GM21515 (cell line): ENCODE data around the gene MN1.

Experiments
- ATAC-seq: cut with Tn5 transposase; IDR thresholded peaks from one replicate; pipeline ENCODE4 v1.9.1; 2021; ENCODE audit not compliant: unreplicated experiment

MN1 gene

GRCh38 chr22:27801616-27802345 lies at the start of gene MN1:
Gene MN1, minus strand, starts transcription at chr22:27801756. Its CDS starts 1,213 bp downstream, at chr22:27800543.
- ATAC-seq = no peak

DNA sequence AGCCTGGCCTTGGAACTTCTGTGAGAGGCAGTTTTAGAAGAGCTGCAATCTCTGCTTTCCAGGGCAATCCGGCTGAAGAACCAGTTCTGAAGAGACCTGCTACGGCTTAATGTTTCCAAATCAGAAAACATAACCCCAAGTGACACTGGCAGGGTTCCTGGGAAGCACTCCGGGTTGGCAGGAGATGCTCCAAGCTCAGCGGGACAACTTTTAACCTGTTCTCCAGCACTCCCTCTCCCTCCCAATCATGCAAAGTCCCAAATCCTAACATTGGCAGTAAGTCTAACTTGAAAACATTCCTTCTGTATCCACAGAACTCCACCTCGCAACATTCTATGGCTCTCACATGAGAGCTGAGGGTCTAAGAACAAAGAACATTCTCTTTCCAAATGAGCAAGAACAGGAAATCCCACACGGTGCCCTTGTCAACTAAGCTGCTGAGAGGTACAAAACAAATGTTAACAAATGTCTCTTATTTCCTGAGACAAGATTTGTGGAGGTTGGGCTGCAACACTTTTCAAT lies 48.5 kb upstream of the MN1 start:
- ATAC-seq = no peak

DNA sequence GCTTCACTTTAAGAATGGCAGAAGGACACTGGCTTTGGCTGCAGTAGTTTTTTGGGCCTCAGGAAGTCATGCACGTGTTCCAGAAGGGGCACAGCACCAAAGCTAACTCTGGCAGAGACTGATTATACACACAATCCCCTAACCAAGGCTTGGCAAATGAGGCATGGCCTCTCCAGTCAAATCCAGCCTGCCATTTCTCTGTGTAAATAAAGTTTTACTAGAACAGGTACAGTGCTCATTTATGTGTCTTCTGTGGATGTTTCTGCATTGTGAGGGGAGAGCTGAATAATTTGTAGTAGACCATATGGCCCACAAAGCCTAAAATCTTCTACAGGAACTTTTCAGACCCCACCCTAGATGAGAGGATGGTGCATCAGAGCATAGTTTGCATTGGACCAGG lies 46.4 kb upstream of the MN1 start:
- no peak for ATAC-seq

DNA sequence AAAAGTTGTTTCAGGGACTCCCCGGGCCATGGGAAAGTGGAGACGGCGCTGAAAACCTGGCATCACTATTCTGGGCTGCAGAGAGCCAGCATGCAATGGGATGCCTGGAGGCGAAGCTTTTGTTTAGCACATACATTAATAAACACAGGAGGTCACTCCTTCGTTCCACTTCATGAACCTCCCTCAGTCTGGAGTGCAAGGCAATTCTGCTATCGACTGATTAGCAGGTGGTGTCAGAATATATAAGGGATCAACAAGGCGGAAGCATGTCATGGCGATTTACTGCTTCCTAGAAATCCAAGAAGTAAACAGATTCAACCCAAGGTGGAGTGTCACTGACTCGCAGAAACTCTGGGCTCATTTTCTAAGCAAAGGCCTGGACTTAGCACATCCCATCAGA lies 45.4 kb upstream of the MN1 start:
- no peak for ATAC-seq

GRCh38 chr22:27846248-27846757 lies 44.7 kb upstream of the MN1 start:
- no peak for ATAC-seq

GRCh38 chr22:27845644-27846043 lies 44.1 kb upstream of the MN1 start:
- no peak for ATAC-seq

- no peak for ATAC-seq
Measured at GRCh38 chr22:27844656-27845591, 43.4 kb upstream of the MN1 start.

GRCh38 chr22:27844256-27844655 lies 42.7 kb upstream of the MN1 start:
- no peak for ATAC-seq

GRCh38 chr22:27843441-27843840 lies 41.9 kb upstream of the MN1 start:
- no peak for ATAC-seq

DNA sequence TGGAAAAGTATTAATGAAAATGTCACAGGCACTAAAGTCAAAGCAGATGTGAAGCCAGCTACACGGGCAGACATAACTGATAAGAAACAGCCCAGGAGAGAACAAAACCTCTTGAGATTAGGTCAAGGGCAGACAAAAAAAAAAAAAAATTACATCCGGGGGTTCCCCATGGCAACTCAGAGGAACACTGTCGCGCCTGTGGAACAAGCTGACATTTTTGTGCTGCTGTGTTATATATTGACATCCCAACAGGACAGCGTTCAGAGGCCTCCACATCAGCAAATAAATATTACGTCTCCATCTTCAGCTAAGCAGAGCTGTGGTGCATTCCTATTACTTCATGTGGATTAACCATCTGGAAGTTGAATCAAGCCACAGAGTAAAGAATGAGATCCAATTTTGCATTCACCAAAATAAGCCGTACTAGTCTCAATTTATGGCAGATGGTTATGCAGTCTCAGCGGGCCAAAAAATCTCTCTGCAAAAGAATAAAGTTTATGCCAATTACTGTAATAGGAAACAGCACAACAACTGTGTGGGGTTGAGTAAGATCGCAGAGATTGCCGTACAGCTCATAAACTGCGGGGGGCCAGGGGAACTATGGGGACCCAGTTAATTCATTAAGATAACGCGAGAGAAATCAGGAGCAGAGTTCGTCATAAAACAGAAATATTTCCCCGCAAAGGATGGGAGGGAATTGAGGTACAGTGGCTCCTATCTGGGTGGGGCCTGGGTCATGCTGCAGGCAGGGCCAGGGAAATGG lies 41.3 kb upstream of the MN1 start:
- ATAC-seq = no peak

GRCh38 chr22:27842201-27842600 lies 40.6 kb upstream of the MN1 start:
- ATAC-seq = no peak

DNA sequence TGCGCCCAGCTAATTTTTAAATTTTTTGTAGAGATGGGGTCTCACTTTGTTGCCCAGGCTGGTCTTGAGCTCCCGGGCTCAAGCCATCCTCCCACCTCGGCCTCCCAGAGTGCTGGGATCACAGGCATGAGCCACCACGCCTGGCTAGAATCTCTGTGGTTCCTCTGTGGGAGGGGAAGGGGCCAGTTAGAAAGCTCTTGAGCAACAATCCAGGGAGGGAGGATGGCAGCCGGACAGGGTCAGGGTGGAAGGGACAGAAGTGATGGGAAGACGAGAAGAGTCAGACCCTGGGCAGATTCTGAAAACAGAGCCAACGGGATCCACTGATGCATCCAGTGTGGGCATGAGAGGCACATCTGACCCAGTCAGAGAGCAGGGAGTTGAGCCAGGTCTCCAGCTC lies 38.9 kb upstream of the MN1 start:
- ATAC-seq = no peak

DNA sequence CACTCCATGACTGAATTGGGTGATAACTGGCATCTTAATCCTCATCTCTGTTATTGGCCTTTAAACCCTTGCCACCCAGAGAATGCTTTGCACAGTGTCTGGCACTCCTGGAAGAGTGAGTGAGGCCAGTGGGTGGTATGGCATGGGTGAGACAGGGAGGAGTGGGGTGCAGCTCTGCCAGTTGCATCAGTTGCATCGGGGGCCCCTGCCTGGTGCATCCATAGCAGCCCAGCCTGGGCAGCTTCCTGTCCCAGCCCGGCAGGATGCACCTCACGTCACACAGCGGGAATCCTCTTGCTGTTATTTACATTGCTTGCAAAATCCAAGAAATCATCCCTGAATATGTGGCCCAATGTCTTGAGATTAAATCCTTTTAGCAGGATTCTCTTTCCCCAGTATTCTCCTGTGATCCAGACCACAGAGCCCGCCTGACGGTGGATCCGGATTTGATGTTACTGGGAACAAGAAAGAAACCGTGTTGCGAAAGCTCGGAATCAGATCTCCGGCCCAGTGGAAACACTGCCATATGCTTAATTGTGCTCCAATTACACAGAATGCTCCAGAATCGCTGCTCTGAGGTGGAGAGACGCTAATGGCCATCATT lies 37.6 kb upstream of the MN1 start:
- no peak for ATAC-seq

- no peak for ATAC-seq
Measured at GRCh38 chr22:27836181-27836580, 34.6 kb upstream of the MN1 start.

DNA sequence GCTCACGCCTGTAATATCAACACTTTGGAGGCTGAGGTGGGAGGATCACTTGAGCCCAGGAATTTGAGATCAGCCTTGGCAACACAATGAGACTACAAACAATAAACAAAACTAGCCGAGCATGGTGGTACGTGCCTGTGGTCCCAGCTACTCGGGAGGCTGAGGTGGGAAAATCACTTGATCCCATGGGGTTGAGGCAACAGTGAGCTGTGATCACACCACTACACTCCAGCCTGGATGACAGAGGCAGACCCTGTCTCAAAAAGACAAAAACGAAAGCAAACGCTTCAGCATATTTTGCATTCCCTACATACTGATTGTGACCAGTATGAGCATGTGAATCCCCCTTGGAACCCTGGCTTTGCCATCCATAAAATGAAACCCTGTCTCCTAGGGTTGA lies 33.9 kb upstream of the MN1 start:
- ATAC-seq = no peak

DNA sequence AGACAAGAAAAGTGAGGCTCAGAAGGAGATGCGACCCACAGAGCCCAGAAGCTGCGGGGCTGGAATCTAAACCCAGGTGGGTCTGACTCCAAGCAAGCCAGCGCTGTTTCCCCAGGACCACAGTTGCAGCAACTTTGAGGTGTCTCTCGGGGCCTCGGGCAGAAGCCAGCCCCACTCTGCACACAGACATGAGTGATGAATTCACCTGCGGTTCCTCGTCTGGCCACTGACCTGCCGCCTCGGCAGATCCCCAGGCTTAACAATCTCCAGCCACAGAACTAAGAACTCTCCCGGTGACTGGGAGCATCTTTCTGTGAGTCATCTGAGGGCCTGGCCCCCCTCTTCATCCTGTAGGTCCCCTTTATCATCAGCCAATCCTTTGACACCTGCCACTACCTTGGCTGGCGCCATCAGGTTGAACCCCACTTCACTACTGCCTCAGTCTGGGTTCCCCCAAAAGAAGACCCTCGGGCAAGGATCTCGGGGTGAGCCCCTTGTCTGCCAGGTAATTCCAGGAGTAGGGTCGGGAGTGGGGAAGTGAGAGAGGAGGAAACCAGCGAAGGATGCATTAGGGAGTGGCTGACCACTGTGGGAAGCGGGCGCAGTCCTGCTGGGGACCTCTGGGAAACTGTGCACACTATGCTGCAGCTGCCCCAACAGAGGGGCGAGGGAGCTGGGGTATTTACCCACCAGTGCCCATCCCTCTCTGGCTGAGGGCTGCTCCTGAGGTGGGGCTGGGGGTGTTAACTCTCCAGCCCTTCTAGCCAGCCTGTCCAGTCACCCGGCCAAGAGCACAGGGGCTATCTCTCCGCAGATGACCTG lies 33.0 kb upstream of the MN1 start:
- ATAC-seq = no peak

DNA sequence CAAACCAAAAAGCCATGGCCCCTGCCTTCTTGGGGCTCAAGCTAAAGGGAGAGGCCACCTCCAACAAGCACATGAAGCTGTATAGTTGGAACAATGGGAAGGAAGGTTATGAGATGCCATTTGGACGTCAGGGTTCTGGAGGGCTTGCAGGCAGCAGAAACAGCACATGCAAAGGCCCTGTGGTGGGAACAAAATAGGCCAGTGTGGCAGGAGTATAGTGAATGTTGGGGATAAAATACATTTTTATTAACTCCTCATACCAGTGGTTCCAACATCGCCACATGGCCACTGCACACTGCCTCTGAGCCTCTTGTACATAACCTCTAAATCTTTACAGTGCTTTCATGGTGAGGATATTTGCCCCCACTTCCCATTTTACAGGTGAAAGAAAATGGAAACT lies 32.2 kb upstream of the MN1 start:
- no peak for ATAC-seq

- no peak for ATAC-seq
Measured at GRCh38 chr22:27832606-27833005, 31.1 kb upstream of the MN1 start.

DNA sequence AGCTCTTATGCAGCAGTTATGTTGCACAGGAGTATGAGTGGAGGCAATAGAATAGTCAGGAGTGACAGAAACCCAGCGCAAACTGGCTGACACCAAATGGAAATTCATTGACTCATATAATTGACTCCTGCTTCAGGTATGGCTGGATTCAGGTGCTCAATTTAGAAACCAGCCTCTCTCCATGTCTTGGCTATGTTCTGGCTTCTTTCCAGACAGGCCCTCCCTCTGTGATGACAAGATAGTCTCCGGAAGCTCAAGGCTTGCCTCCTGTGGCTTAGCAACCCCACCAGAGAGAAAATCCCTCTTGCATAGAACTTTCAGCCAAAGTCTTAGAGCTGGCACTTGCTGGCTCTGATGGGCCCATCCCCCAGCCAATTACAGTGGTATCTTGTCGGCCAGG lies 28.1 kb upstream of the MN1 start:
- no peak for ATAC-seq
